Upper lobe of right lung (tissue), 1 donor: ENCODE data around the gene MICOS13. TPM values are rescaled to one million over a fixed set of nuclear protein-coding genes. Genes with fewer than 3 reads are reported as not detected.

Experiments
- ATAC-seq: fragments of 200-7000 bp; cut with Tn5 transposase; one replicate; pipeline ENCODE4 v1.9.1; 2020; ENCODE audit warnings: mild to moderate bottlenecking, moderate library complexity
- DNase-seq: peaks from one replicate; pipeline ENCODE4 v3.0.0-alpha.2; 2020
- H3K27ac ChIP-seq: fragments of 200-600 bp; one replicate; pipeline ENCODE4 v1.8.0; 2022
- H3K27me3 ChIP-seq: fragments of 200-600 bp; one replicate; pipeline ENCODE4 v1.8.0; 2022; ENCODE audit warnings: mild to moderate bottlenecking
- H3K36me3 ChIP-seq: fragments of 200-600 bp; one replicate; pipeline ENCODE4 v1.8.0; 2022
- H3K4me1 ChIP-seq: fragments of 200-600 bp; one replicate; pipeline ENCODE4 v1.8.0; 2022
- H3K4me3 ChIP-seq: fragments of 200-600 bp; one replicate; pipeline ENCODE4 v1.8.0; 2022; ENCODE audit warnings: mild to moderate bottlenecking
- H3K9me3 ChIP-seq: fragments of 200-600 bp; one replicate; pipeline ENCODE4 v1.8.0; 2022
- intact Hi-C: fragments of 100-400 bp; cut with DNase I; formaldehyde crosslinking; loops from one replicate; pipeline ENCODE4 v1.11.0; 2022
- total RNA-seq: library from RNA; stranded (reverse); fragmentation: NEBNext Ultra II Directional; extraction: Animal tissue kit (Norgen Biotek cat#: 25700); gene quantifications from one replicate; pipeline ENCODE4 v1.2.1, GENCODE V29; 2021
- TF ChIP-seq, protein P1 (sequence below): fragments of 200-600 bp; IDR thresholded peaks from one replicate; pipeline ENCODE4 v1.8.0; 2022; ENCODE audit warnings: antibody characterized with exemption
- donor health status: DM: no; HTN: yes; CAD: no; lungs with severe emphysema.

MICOS13 gene
- total RNA-seq, 1 donor from 2014 or later, result 48.3 TPM

DNA sequence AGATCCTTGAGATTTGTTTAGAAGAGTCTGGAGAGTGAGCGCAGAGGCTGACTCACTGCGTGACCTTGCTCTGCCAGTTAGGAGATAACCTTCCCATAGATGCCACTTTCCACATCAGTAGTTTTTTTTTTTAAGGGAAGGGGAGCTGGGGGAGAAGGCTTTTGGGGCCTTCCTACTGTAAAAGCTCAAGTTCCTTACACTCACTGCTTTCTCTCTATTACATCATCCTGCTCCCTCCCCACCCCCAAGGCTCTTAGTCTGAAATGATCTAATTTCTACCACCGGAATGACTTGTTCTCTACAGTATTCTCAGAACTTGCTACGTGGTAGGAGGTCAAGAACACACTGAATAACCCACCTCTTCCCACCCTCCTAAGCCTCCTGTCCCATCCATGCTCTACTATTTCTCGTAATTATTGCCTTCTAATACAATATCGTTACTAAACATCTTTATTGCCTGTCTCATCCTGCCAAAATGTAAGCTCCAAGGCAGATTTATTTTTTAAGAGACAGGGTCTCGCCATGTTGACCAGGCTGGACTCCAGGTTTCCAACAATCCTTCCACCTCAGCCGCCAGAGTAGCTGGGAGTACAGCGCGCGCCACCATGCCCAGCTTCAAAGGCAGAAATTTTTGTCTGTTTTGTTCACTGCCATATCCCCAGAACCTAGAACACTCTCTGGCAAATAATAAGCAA lies 38.4 kb upstream of the MICOS13 start:
- Histone ChIP-seq H3K36me3 (peaks cover 6% of the 10 kb centered on the region), H3K27ac (peak overlapping the region; percentile 97), H3K9me3 (no peaks in the 10 kb centered on the region), H3K27me3 (no peaks in the 10 kb centered on the region), H3K4me3 (peak overlapping the region; percentile 96), H3K4me1 (peaks cover 13% of the 10 kb centered on the region)
- TF ChIP-seq, protein P1, sequence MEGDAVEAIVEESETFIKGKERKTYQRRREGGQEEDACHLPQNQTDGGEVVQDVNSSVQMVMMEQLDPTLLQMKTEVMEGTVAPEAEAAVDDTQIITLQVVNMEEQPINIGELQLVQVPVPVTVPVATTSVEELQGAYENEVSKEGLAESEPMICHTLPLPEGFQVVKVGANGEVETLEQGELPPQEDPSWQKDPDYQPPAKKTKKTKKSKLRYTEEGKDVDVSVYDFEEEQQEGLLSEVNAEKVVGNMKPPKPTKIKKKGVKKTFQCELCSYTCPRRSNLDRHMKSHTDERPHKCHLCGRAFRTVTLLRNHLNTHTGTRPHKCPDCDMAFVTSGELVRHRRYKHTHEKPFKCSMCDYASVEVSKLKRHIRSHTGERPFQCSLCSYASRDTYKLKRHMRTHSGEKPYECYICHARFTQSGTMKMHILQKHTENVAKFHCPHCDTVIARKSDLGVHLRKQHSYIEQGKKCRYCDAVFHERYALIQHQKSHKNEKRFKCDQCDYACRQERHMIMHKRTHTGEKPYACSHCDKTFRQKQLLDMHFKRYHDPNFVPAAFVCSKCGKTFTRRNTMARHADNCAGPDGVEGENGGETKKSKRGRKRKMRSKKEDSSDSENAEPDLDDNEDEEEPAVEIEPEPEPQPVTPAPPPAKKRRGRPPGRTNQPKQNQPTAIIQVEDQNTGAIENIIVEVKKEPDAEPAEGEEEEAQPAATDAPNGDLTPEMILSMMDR, result no peak
- ATAC-seq (no peak), DNase-seq (no peak)
- intact Hi-C loops, result no loop called here

DNA sequence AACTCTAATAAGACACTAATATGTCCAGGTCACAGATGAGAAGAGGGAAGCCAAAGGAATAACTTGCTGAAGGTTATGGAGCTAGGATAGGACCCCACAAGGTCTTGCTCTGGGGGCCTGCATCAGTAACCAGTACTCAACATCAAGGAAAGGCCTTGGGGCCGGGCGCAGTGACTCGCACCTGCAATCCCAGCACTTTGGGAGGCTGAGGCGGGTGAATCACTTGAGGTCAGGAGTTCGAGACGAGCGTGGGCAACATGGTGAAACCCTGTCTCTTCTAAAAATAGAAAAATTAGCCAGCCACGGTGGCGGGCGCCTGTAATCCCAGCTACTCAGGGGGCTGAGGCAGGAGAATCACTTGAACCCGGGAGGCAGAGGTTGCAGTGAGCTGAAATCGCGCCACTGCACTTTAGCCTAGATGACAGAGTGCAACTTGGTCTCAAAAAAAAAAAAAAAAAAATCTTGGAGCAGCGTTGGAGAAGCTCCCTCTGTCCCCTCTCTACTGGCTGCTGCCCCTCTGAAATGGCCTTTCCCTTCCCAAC lies 37.8 kb upstream of the MICOS13 start:
- intact Hi-C loops, result no loop called here
- no peak for ATAC-seq
- H3K4me1 ChIP-seq, result peaks cover 13% of the 10 kb centered on the region
- no peaks in the 10 kb centered on the region for H3K9me3 ChIP-seq
- no peaks in the 10 kb centered on the region for H3K27me3 ChIP-seq
- no peak for DNase-seq
- H3K4me3 ChIP-seq, result peak overlapping the region; percentile 96
- TF ChIP-seq, protein P1, result no peak
- peak overlapping the region; percentile 97 for H3K27ac ChIP-seq
- peaks cover 12% of the 10 kb centered on the region for H3K36me3 ChIP-seq

DNA sequence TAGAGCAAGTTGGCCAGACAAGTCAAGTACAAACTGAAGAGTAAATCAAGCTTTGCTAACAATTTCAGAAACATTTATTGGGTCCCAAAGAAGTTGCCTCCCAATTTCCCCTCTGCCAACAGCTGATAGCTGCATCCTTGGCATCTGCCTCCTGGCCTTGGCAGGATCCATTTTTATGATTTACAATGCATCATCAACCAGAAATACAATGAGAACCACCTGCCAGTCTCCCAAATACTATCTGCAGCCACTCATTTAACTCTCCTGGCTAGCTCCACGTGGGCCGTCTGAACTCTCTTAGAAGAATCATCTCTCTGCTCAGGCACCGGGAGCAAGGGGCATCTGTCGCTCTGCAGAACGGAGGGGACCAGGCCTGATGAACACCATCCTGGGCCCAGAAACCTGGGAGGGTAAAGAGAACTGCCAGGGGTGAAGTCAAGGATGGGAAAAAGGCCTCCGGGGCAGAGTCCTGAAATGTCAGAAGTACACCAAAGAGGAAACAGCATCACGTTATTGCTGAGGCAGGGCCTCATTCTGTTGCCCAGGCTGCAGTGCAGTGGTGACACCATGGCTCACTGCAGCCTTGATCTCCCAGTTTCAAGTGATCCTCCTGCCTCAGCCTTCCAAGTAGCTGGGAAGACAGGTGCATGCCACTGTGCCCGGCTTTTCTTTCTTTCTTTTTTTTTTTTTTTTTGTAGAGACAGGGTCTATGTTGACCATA lies 37.1 kb upstream of the MICOS13 start:
- Histone ChIP-seq H3K36me3 (peaks cover 19% of the 10 kb centered on the region), H3K27ac (no peak overlapping the region), H3K4me1 (peaks cover 13% of the 10 kb centered on the region), H3K27me3 (no peaks in the 10 kb centered on the region), H3K9me3 (no peaks in the 10 kb centered on the region), H3K4me3 (no peak overlapping the region)
- TF ChIP-seq, protein P1, result no peak
- DNase-seq (no peak), ATAC-seq (no peak)
- intact Hi-C loops, result no loop called here

DNA sequence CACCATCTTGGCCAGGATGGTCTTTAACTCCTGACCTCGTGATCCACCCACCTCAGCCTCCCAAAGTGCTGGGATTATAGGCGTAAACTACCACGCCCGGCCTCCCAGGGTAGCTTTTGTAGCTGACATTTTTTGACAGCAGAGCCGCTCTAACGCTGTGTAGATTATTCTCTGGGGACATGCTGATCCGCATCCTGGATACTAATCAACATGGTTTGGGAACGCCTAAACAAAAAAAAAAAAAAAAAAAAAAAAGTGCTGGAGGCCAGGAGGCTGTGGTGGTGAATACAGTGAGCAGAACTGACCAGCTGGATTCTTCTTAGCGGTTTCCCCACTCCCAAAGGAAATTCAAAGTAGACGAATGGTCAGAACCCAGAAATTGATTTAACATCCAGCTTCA lies 34.5 kb upstream of the MICOS13 start:
- DNase-seq, result no peak

DNA sequence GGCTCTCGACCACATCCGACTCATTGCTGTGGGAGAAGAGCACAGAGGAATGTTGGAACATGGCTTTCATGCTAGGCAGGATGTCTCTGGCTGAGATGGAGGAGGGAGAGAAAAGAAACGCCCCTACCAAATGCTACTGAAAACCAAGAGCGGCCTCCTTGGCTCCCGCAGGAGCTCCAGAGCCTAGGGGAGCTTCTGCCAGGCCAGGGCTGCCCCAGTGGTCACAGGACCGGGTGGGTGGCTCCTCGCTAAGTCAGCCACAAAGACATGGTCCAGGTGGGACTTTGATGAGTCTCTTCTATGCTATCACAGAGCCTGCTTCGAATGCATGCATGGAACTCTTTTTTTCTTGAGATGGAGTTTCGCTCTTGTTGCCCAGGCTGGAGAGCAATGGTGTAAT lies 32.9 kb upstream of the MICOS13 start:
- Histone ChIP-seq H3K27me3 (no peaks in the 10 kb centered on the region), H3K27ac (no peak overlapping the region), H3K36me3 (peaks cover 50% of the 10 kb centered on the region), H3K4me1 (peaks cover 3% of the 10 kb centered on the region), H3K4me3 (no peak overlapping the region), H3K9me3 (no peaks in the 10 kb centered on the region)
- no peak for ATAC-seq
- TF ChIP-seq, protein P1, result no peak
- intact Hi-C loops, result no loop called here
- no peak for DNase-seq

More for the DNA sequence above, 34.5 kb upstream of the MICOS13 start:
- Histone ChIP-seq H3K36me3 (peaks cover 45% of the 10 kb centered on the region), H3K9me3 (no peaks in the 10 kb centered on the region), H3K27me3 (no peaks in the 10 kb centered on the region), H3K4me3 (no peak overlapping the region), H3K4me1 (peaks cover 13% of the 10 kb centered on the region), H3K27ac (no peak overlapping the region)
- intact Hi-C loops, result no loop called here
- TF ChIP-seq, protein P1, result no peak
- no peak for ATAC-seq
